ENCODE results near the gene CCT6A.

GRCh38 chr7:56019501-56019900 is 32.1 kb upstream of the CCT6A start:
- TF ChIP-seq PBX3 (CRISPR knock-in tag; IDR thresholded peaks at IDR 0.05) (no peak), ZNF23 (tag by site-specific recombination; IDR thresholded peaks at IDR 0.05; ENCODE audit: borderline replicate concordance) (no peak), ZBTB48 (tag by site-specific recombination; IDR thresholded peaks at IDR 0.05) (no peak)
- TF ChIP-seq, protein P1, sequence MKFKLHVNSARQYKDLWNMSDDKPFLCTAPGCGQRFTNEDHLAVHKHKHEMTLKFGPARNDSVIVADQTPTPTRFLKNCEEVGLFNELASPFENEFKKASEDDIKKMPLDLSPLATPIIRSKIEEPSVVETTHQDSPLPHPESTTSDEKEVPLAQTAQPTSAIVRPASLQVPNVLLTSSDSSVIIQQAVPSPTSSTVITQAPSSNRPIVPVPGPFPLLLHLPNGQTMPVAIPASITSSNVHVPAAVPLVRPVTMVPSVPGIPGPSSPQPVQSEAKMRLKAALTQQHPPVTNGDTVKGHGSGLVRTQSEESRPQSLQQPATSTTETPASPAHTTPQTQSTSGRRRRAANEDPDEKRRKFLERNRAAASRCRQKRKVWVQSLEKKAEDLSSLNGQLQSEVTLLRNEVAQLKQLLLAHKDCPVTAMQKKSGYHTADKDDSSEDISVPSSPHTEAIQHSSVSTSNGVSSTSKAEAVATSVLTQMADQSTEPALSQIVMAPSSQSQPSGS (tag by site-specific recombination; IDR thresholded peaks at IDR 0.05; ENCODE audit: low read depth): no peak
